HG03432 (cell line): ENCODE results near the gene SDHAF4.
"Not testable (repeated sequence)": the region's sequence is repeated elsewhere in the genome, so short reads cannot be mapped to it uniquely, and the experiment has no call there.

Experiments used
- ATAC-seq: cut with Tn5 transposase; IDR thresholded peaks from one replicate; pipeline ENCODE4 v1.9.1; 2021; ENCODE audit warnings: mild to moderate bottlenecking, moderate library complexity; ENCODE audit not compliant: unreplicated experiment

The SDHAF4 gene

DNA sequence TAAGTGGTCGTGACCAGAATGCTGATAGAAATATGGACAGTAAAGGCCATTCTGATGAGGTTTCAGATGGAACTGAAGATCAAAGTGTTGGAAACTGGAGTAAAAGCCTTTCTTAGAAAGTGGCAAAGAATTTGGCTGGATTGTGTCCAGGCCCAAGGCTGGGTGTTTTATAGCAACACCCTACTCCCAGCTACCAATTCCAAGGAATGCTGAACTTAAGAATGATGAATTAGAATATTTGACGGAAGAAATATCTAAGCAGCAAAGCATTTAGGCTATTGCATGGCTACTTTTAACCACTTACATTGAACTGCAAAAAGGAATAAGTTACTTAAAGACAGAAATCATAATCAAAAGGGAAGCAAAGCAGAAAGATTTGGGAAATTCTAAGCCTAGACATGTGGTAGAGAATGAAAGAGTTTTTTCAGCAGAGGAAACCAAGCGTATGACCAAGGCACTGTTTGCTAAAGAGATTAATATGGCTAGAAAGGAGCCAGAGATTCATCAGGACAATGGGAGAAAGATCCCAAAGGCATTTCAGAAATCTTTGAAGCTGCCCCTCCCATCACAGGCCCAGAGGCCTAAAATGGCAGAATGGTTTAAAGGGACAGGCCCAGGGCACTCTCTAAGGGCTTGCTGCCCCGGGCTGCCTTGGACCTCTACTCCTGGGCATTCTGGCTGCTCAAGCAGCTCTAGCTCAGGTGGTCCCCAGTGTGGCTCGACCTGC lies 25.8 kb downstream of the SDHAF4 start:
- ATAC-seq: no peak

DNA sequence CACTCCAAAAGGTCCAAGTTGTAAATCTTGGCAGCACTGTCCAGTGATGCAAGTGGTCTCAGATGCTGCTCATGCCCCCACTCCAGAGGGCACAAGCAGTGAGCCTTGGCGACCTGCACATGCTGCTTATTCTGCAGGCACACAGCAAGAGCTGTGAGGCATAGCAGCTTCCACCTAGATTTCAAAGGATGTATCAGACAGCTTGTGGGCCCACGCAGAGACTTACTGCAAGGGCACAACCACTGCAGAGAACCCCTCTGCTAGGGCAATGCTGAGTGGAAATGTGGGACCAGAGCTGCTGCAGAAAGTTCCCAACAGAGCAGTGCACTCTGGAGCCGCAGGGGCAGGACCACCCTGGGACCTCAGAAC lies 26.4 kb downstream of the SDHAF4 start:
- ATAC-seq: no peak

DNA sequence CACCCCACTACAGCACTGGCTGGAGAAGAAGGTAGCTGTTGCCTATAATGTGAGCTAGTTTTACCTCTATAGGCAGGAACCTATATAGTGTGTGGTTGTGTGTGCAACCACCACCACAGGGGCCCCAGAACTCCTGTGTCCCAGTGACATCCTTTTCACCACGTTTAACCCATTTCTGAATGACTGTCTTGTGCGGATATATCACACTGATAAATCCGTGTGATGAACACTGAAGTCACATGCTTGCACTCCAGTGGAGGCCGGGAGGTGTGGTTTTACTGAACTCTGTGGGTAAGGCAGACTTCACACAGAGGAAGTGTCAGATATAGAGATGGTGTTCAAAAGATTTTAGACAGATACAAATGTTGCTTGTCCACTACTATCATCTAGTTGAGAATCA lies 32.5 kb downstream of the SDHAF4 start:
- ATAC-seq: no peak

DNA sequence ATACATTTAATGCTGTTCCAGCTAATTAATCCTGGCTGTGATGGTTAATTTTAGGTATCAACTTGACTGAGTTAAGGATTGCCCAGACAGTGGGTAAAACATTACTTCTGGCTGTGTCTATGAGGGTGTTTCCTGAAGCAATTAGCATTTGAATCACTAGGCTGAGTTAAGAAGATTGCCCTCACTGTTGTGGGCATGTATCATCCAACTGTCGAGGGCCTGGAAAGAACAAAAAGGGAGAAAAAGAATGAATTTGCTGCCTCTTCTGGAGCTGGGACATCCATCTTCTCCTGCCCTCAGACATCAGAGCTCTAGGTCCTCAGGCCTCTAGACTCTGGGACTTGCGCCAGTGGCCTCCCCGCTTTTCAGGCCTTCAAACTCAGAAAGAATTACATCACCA lies 34.3 kb downstream of the SDHAF4 start:
- ATAC-seq: no peak

DNA sequence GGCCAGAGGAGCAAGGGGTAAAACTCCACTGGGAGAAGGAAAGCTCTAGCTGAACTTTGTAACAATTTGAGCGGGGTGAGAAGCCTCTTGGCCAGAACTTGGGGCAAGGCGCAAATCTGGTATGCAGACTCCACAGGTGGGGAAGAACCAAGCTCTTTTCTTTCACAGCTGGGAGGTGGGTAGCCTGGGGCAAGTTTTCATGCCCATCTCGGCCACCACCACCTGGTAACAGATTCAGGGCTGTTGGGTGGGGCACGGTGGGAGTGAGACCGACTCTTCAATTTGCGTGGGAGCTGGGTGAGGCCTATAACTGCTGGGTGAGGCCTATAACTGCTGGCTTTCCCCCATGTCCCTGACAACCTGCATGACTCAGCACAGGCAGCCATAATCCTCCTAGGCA lies 37.5 kb downstream of the SDHAF4 start:
- no peak for ATAC-seq

DNA sequence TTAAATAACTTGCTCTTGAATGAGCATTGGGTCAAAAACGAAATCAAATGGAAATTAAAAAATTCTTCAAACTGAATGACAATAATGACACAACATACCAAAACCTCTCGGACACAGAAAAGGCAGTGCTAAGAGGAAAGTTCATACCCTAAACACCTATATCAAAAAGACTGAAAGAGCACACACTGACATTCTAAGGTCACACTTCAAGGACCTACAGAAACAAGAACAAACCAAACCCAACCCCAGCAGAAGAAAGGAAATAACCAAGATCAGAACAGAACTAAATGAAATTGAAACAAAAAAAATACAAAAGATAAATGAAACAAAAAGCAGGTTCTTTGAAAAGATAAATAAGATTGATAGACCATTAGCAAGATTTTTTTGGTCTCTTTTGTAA lies 40.6 kb downstream of the SDHAF4 start:
- ATAC-seq: not testable (repeated sequence)

DNA sequence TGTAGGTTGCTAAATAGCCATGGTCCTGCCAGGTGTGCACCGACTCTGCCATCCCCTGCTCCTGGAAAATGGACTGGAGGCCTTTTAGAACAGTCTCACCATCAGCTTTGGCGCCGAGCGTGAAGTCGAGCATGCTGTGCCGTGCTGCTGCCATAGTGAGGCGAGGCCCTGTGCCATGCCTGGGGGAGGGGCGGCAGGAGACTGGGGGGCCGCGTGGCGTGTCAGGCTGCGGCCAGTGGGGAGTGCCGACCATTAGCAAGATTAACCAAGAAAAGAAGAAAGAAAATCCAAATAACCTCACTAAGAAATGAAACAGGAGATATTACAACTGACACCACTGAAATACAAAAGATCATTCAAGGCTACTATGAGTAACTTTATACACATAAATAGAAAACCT lies 42.5 kb downstream of the SDHAF4 start:
- not testable (repeated sequence) for ATAC-seq

DNA sequence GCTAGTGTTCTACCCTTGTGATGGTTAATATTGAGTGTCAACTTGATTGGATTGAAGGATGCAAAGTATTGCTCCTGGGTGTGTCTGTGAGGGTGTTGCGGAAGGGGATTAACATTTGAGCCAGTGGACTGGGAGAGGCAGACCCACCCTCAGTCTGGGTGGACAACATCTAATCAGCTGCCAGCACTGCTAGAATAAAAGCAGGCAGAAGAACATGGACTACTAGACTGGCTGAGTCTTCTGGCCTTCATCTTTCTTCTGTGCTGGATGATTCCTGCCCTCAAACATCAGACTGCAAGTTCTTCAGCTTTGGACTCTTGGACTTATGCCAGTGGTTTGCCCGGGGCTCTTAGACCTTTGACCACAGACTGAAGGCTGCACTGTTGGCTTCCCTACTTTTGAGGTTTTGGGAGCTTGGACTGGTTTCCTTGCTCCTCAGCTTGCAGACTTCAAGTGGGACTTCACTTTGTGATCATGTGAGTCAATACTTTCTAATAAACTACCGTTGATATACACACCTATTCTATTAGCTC lies 50.1 kb downstream of the SDHAF4 start:
- no peak for ATAC-seq

DNA sequence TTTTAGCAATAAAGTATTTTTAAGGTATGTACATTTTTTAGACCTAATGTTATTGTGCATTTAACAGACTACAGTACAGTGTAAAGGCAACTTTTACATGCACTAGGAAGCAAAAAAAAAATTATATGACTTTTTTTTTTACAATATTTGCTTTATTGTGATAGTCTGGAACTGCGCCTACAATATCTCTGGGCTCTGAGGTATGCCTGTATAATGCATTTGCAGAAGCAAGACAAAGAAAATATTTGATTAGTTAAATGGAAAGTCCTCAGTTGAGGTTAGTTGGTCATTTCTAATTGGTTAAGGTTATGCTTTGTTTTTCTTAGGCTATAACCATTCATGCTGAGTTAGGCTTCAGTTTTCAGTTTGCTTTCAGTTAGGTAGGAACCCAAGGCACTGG lies 54.0 kb downstream of the SDHAF4 start:
- no peak for ATAC-seq

DNA sequence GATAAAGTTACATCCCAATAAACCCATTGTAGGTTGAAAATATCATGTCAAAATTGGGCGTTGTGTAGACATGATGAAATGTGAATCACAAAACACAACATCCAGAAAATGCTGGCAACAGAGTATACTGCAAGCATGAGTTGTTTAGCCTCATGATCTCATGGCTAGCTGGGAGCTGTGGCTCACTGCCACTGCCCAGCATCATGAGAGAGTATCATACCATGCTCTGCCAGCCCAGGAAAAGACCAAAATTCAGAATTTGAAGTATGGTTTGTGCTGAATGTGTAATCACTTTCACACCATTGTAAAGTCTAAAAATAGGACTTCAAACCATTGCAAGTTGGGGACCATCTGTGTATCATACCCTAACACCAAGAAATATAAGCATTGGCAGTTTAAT lies 55.7 kb downstream of the SDHAF4 start:
- no peak for ATAC-seq

DNA sequence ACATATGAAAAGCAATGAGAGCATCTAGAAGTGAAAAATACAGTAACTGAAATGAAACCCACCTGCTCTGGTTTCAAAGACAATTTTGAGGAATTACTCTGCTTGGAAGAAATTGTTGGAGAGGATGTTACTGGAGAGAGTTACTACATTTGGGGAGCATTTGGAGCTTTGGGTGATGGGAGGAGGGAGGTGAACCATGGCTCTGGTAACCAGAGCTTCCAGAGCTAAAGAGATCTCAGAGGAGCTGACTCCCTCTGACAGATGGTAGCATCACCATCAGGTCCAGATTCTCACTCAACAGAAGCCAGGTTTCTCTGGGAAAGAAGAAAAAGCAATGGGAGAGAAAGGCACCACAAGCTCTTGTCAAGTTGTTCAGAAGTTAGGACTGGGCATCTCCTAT lies 58.7 kb downstream of the SDHAF4 start:
- no peak for ATAC-seq

DNA sequence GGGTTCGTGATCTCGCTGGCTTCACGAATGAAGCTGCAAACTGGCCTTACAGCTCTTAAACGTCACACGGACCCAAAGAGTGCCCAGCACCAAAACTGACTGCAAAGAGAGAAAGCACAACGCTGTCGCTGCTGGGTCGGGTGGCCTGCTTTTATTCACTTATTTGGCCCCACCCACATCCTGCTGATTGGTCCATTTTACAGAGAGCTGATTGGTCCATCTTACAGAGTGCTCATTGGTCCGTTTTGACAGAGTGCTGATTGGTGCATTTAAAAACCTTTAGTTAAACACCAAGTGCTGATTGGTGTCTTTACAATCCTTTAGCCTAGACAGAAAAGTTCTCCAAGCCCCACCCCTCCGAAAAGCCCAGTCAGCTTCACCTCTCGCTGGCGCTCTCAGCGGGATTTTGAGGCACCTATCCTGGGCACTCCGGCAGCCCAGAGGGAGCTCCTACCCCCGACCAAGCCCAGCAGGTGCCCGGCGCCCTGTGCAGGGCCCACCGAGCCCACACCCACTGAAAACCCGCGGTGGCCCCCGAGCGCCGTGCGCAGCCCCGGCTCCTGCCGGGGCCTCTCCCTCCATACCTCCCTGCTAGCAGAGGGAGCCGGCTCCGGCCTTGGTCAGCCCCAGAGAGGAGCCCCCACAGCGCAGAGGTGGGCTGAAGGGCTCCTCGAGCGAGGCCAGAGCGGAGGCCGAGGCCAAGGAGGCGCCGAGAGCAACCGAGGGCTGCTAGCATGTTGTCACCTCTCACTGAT lies 60.9 kb downstream of the SDHAF4 start:
- ATAC-seq: no peak

DNA sequence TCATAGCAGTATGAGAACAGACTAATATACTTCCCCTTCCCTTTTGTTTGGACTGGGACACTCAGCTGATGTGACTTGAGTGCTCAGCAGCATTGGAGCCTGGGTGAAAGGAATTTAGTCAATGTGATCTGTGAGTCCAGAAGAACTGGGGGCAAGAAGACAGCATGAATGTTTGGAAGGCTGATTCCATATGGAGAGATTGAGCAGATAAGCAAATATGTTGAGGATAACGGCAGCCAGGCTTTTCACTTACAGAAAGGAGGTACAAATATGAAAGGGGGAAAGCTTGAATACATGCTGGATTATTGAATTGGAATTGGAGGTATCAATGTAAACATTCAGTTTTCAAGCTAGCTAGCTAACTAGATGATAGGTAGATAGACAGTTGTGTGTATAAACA lies 63.2 kb downstream of the SDHAF4 start:
- no peak for ATAC-seq

DNA sequence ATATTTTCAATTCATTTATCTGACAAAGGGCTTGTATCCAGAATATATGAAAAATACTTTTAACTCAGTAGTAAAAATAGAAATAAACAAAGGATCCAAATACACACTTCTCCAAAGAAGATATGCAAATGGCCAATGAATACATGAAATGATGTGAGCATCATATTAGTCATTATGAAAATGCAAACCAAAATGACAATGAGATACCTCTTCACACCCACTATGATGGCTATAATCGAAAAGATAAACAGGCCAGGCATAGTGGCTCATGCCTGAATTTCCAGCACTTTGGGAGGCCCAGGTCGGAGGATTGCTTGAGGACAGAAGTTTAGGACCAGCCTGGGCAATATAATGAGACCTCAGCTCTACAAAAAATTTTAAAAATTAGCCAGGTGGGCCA lies 67.1 kb downstream of the SDHAF4 start:
- ATAC-seq: no peak

DNA sequence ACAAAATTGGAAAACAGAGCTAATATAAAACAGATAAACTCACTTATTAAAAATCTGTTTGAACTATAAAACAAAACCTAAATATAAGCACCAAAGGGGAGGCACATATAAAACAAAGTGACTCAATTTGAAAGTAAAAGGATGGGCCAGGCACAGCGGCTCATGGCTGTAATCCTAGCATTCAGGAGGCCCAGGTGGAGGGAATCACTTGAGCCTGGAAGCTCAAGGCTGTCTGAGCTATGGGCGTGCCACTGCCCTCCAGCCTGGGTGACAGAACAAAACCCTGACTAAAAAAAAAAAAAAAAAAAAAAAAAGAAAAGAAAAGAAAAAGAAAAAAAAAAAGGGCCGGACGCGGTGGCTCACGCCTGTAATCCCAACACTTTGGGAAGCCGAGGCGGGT lies 69.9 kb downstream of the SDHAF4 start:
- ATAC-seq: no peak

DNA sequence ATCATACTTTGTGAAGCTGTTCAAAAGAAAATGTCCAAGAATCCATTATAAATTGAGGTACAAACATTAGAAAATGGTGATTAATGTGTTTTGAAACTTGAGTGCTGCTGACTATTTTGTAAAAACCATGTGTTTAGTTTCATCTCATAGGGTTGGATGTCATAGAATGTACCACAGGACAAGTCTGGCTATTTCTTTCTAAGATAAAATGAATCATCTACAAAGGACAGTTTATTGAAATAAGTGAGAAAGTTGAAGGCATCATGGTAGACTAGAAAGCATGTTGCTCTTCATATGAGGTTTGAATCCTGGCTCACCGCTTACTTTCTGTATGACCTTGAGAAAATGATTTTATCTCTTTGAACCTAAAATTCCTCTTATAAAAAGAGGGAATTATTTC lies 71.7 kb downstream of the SDHAF4 start:
- no peak for ATAC-seq
